Measurements from ENCODE around the gene TMEM183A. TPM values are rescaled to one million over a fixed set of nuclear protein-coding genes. Genes with fewer than 3 reads are reported as not detected.

The TMEM183A gene
- total RNA-seq, 1 donor from 2014 or later, result 52.0 TPM

DNA sequence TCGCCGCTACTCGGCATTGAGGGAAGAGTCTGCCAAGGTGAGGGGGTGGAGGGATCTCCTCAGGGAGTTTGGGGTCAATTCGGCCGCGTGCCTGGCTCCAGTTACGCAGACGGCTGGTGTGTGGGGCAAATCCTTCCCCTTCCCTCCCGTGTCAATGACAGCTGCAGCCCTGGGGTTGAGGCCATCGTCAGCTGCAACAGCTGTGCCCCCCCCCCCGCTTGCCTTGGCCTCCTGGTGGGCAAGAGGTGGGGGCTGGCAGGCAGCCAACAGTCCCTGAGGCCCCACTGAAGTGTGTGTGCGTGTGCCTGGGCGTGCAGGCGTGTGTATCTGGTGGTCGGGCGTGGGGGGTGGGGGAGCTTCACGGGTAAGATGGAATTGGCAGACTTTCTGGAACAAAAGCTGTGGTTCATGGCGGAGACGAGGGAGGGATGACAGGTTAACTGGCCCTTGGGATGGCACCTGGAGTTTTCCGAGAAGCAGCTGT is 44.7 kb downstream of the TMEM183A start:
- intact Hi-C loops (cut with DNase I), result no loop called here
- no peaks in the 10 kb centered on the region for H3K36me3 ChIP-seq
- TF ChIP-seq, protein P1, sequence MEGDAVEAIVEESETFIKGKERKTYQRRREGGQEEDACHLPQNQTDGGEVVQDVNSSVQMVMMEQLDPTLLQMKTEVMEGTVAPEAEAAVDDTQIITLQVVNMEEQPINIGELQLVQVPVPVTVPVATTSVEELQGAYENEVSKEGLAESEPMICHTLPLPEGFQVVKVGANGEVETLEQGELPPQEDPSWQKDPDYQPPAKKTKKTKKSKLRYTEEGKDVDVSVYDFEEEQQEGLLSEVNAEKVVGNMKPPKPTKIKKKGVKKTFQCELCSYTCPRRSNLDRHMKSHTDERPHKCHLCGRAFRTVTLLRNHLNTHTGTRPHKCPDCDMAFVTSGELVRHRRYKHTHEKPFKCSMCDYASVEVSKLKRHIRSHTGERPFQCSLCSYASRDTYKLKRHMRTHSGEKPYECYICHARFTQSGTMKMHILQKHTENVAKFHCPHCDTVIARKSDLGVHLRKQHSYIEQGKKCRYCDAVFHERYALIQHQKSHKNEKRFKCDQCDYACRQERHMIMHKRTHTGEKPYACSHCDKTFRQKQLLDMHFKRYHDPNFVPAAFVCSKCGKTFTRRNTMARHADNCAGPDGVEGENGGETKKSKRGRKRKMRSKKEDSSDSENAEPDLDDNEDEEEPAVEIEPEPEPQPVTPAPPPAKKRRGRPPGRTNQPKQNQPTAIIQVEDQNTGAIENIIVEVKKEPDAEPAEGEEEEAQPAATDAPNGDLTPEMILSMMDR (IDR thresholded peaks at IDR 0.05), result no peak
- no peaks in the 10 kb centered on the region for H3K9me3 ChIP-seq
- H3K27me3 ChIP-seq (ENCODE audit: low read depth), result no peaks in the 10 kb centered on the region
- no peak for DNase-seq
- no peak overlapping the region for H3K27ac ChIP-seq
- ATAC-seq, result no peak
- no peaks in the 10 kb centered on the region for H3K4me1 ChIP-seq
- H3K4me3 ChIP-seq, result no peak overlapping the region

GRCh38 chr1:203052601-203053000 is 45.4 kb downstream of the TMEM183A start:
- Histone ChIP-seq H3K9me3 (no peaks in the 10 kb centered on the region), H3K36me3 (no peaks in the 10 kb centered on the region), H3K27me3 (ENCODE audit: low read depth) (no peaks in the 10 kb centered on the region), H3K27ac (no peak overlapping the region), H3K4me3 (no peak overlapping the region), H3K4me1 (peaks cover 1% of the 10 kb centered on the region)
- no peak for DNase-seq
- no peak for ATAC-seq
- intact Hi-C loops (cut with DNase I), result no loop called here
- TF ChIP-seq, protein P1 (IDR thresholded peaks at IDR 0.05), result no peak

DNA sequence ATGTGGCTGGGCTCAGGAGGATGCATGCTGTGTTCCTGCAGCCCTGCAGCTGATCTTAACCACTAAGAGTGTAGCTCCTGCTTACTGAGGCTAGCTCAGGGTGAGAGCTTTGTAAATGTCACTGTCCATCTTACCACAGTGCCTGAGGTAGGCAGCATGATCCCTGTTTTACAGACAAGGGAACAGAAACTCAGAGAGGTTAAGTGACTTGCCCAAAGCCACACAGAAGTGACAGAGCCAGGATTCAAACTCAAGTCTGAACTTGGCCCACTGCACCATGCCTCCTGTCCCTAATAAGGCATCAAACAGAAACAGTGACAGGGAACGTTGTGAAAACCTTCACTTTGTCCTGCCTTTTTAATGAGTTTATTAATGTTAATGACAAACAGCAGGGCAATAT is 47.0 kb downstream of the TMEM183A start:
- ATAC-seq (no peak), DNase-seq (no peak)
- Histone ChIP-seq H3K36me3 (no peaks in the 10 kb centered on the region), H3K9me3 (no peaks in the 10 kb centered on the region), H3K4me1 (peaks cover 17% of the 10 kb centered on the region), H3K4me3 (no peak overlapping the region), H3K27me3 (ENCODE audit: low read depth) (no peaks in the 10 kb centered on the region), H3K27ac (no peak overlapping the region)
- intact Hi-C loops (cut with DNase I), result no loop called here
- TF ChIP-seq, protein P1 (IDR thresholded peaks at IDR 0.05), result no peak

- Histone ChIP-seq H3K9me3 (no peaks in the 10 kb centered on the region), H3K4me1 (peaks cover 19% of the 10 kb centered on the region), H3K27me3 (ENCODE audit: low read depth) (no peaks in the 10 kb centered on the region), H3K27ac (no peak overlapping the region), H3K4me3 (no peak overlapping the region), H3K36me3 (no peaks in the 10 kb centered on the region)
- intact Hi-C loops (cut with DNase I), result no loop called here
- DNase-seq, result no peak
- TF ChIP-seq, protein P1 (IDR thresholded peaks at IDR 0.05), result no peak
- no peak for ATAC-seq
Observed at GRCh38 chr1:203054642-203055041, 47.5 kb downstream of the TMEM183A start.

DNA sequence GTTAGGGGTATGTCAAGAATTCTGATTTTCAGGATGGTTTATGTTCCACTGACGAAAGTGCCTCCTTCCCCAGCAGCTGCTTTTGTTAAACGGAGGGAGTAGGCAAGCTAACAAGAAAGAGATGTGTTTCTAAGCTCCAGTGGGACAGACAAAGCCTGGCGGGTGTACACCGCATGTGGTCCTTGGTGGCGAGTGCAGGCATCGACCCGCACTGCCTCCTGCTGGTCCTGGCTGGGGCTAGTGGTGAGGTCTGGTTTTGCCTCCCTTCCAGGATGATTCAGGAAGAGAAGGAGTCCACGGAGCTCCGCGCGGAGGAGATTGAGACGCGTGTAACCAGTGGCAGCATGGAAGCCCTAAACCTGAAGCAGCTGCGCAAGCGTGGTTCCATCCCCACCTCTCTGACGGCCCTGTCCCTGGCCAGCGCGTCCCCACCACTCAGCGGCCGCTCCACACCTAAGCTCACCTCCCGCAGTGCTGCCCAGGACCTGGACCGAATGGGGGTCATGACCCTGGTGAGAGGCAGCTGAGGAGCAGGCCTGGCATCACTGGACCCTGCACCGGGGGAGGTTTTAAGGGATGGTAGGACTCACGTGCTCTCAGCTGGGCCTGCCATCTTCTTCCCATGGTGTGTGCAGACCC is 48.1 kb downstream of the TMEM183A start:
- TF ChIP-seq, protein P1 (IDR thresholded peaks at IDR 0.05), result no peak
- Histone ChIP-seq H3K9me3 (no peaks in the 10 kb centered on the region), H3K27me3 (ENCODE audit: low read depth) (no peaks in the 10 kb centered on the region), H3K4me1 (peaks cover 19% of the 10 kb centered on the region), H3K36me3 (no peaks in the 10 kb centered on the region), H3K27ac (no peak overlapping the region), H3K4me3 (no peak overlapping the region)
- intact Hi-C loops (cut with DNase I), result no loop called here
- no peak for DNase-seq
- no peak for ATAC-seq

Data from lower lobe of right lung (tissue), 2 donors.